ENCODE data around the gene RUNX1.
"Not testable (repeated sequence)": the region's sequence is repeated elsewhere in the genome, so short reads cannot be mapped to it uniquely, and the experiment has no call there.

RUNX1 gene

DNA sequence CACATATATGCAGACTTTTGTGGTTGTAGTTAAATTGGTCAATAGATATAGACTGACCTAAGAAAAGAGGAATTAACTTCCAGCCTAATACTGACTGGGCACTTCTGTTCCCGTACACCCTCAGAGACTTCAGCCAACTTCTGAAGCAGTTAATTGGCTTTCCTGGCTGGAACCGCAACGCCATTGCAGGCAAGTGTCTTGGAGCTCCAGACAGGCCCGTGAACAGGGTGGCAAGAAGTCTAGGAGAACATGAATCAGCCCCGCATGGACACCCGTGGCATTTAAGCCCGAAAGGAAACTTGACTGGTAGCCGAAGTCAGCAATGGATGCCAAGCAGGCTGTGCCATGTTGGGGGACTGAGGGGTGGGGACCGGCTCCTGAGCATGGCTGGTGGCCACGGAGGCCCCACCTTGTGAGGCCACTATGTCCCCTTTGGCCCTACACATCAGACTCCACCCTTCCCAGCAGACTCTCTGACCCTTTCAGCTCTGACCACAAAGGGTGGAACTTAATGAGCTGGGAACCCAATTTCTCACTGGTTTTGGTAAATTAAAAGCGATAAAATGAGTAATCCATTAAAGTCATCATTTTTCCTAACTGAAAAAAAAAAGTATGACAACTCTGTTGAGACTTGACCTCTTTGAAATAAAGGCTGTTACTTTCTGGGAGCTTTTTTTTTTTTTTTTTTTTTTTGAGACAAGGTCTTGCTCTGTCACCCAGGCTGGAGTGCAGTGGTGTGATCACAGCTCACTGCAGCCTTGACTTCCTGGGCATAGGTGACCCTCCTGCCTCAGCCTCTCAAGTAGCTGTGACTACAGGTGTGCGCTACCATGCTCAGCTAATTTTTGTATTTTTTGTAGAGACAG is 54.1 kb downstream of the RUNX1 start:
- in situ Hi-C loops (cut with MboI; ENCODE audit: low sequenced_read_pairs): no loop called here

GRCh38 chr21:34993521-34993921 is 55.6 kb downstream of the RUNX1 start:
- in situ Hi-C loops (cut with MboI; ENCODE audit: low sequenced_read_pairs): not testable (repeated sequence)

GRCh38 chr21:34992736-34993398 is 56.2 kb downstream of the RUNX1 start:
- in situ Hi-C loops (cut with MboI; ENCODE audit: low sequenced_read_pairs): no loop called here

DNA sequence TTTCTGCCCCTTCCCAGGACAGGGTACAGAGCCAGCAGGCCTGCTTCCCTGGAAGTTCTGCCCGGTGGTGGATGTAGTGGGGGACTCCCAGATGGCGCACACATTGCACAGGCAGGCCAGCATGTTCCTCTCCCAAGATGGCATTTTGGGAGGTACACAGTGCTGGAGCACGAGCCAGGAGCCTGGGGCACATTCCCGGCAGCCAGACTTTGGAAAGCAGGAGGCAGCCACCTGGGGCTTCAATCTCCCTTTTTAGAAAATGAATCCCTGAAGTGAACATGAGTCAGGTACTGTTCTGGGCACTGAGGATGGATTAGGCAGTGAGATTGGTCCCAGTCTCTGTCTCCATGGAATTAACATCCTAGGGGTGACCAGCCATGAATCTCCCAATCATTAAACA is 56.9 kb downstream of the RUNX1 start:
- in situ Hi-C loops (cut with MboI; ENCODE audit: low sequenced_read_pairs): no loop called here

DNA sequence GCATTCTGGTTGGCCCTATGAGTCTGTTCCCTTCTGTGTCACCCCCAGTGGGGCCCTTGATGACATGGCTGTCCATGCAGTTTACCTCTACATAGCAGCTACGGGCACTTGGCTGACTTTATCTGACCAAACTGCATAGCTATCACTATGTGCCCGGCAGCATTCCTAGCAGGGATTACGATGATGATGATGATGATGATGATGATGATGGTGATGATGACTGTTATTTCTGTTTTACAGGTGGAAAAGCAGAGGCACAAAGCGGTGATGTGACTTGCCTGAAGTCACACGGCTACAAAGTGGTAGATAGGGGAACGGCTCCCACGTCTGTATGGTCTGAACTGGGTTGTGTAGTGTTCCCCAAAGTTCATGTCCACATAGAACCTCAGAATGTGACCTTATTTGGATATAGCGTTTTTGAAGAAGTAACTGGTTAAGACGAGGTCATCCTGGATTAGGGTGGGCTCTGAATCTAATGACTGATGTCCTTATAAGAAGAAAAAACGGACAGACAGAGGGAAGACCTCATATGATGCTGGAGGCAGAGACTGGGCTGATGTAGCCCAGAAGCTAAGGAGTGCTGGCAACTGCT is 57.6 kb downstream of the RUNX1 start:
- in situ Hi-C loops (cut with MboI; ENCODE audit: low sequenced_read_pairs): no loop called here

DNA sequence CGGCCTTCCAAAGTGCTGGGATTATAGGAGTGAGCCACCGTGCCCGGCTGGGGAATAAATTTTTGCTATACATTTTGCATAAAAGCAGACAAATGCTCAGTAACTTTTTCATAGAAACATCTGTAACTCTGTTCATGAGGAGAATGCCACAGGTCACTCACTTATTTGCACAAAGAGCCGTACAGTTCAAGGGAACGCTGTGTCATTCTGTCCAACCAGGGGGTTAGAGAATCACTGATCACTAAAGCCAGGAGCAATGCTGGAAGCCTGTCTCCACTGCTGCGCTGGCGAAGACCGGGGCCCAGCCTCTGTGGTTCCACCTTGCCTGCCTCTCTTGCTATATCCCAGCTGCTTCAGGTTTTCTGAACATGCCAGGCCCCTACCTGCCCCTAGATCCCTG is 58.3 kb downstream of the RUNX1 start:
- in situ Hi-C loops (cut with MboI; ENCODE audit: low sequenced_read_pairs): no loop called here

GRCh38 chr21:34989337-34990151 is 59.6 kb downstream of the RUNX1 start:
- in situ Hi-C loops (cut with MboI; ENCODE audit: low sequenced_read_pairs): no loop called here

DNA sequence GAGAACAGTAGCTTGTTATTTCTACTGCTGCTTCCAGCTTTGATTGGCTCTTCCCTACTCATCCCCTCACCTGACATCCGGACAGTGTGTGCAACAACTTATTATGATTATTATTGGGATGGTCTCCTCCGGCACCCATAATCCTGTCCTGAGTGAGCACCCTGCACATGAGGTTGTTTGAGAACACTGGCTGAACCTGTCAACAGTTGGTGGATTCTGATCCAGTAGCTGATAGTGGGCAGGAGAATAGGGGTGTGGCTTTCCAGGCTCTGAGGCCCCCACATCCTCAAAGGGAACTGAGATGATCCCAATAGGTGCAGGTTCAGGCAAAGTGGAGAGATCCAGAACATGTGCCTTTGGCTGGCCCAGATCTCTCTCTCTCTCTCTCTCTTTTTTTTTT is 60.5 kb downstream of the RUNX1 start:
- in situ Hi-C loops (cut with MboI; ENCODE audit: low sequenced_read_pairs): no loop called here

- in situ Hi-C loops (cut with MboI; ENCODE audit: low sequenced_read_pairs): no loop called here
These were observed 61.0 kb downstream of the RUNX1 start for GRCh38 chr21:34988139-34988538.

- in situ Hi-C loops (cut with MboI; ENCODE audit: low sequenced_read_pairs): no loop called here
These were observed 61.5 kb downstream of the RUNX1 start for GRCh38 chr21:34987501-34988072.

DNA sequence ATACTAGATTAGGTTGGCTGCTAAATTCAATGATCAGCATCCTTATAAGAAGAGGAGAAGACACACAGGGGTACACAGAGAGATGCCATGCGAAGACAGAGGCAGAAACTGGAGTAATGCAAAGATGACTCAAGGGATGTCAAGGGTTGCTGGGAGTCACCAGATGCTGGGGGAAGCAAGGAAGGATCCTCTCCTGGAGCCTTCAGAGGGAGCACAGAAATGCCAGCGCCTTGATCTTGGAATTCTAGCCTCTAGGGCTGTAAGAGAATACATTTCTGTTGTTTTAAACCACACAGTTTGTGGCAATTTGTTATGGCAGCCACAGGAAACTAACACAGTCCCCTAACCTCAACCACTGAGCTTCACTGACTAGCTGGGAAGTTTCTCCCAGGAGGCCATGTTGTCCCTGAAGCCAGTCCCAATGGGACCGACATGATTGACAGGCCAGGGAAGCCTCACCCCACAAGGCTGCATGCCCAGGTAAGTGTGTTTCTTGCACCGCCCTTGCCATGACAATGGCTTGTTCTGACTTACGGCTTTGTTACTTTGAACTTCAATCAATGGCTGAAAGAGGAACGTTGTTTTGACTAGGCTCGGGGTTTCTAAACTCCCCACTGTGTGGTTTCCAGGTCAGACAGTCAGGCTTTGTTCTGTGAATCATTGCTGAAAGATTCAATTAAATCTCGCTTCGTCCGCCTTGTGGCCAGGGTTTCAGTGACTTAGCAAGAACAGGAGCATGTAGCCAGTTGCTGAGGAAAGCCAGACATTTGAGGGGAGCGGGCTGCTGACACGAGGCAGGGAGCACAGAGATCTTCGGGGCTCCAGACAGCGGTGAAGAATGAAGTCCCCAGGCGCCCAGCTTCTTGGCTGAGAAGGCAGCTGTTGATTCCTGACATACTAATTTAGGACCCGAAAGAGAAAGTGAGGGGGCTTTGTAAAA is 62.3 kb downstream of the RUNX1 start:
- in situ Hi-C loops (cut with MboI; ENCODE audit: low sequenced_read_pairs): no loop called here

- in situ Hi-C loops (cut with MboI; ENCODE audit: low sequenced_read_pairs): no loop called here
These were observed 64.6 kb downstream of the RUNX1 start for GRCh38 chr21:34984356-34985058.

DNA sequence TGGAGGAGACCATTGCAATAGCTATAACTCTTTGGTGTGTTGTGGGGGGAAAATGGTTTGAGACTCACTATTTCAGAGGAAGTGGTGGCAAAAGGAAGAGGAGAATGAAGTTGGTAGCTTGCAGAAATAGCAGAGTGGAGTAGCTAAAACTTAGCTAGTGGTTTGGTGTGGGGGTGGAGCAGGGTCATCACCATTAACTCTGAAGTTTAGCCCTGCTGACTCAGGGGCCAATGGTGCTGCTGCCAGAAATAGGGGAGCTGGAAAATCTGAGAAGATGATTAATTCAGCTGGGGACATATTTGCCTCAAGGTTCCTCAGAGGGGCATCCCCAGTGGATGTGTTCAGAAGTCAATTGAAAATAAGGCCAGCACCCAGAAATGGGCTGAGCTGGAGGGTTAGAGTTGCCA is 65.4 kb downstream of the RUNX1 start:
- in situ Hi-C loops (cut with MboI; ENCODE audit: low sequenced_read_pairs): no loop called here

DNA sequence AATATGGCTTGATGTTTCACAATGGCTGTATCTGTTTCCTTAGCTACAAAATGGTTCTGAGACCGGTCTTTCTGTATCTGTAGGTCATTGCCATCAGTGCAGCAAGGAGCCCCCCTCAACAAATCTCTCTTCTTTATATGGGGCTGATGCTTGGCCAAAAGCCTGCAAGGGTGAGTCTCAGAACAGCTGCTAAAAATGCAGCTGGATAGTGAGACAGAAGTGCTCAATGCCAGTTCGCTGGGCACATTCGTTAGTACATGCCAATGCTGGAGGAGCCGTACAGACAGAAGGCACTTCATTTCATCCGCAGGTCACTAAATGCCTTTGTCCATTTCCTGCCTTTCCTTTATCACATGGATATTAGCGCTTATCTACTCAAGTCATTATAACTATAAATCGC is 67.3 kb downstream of the RUNX1 start:
- in situ Hi-C loops (cut with MboI; ENCODE audit: low sequenced_read_pairs): no loop called here

GRCh38 chr21:34980423-34981115 is 68.5 kb downstream of the RUNX1 start:
- in situ Hi-C loops (cut with MboI; ENCODE audit: low sequenced_read_pairs): no loop called here

DNA sequence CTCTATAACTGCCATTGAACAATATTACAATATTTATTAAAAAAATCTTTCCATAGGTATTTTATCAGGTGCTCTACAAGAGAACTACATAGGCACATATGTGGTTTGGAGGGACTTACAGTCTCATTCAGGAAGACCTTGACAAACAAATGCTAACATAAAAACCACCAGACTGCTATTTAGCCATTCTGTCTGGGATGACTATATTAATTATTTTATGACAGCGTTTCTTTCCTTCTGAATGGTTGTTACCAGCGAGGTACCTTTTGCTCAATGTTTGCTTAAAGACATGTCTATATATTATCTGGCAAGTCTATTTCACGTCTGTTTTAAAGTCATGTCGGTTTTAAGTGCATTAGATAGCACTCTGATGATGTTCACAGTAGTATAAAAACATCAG is 69.7 kb downstream of the RUNX1 start:
- in situ Hi-C loops (cut with MboI; ENCODE audit: low sequenced_read_pairs): no loop called here

DNA sequence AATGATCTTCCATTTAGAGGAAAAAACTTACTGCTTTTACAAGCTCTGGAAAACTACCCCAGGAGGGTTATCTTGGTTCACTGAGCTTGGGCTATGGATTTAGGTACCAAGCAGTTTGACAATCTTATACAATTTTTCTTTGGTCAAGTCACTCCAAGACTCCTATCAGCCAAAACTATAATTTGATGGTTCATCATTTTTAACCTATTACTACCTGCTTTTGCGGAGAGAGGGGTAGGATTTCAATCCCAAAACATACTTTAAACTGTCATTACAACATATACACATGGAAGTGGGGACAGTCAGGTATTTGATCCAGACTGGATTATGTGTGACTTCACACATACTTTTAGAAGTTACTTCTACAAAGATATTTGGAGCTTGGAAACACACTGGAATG is 71.8 kb downstream of the RUNX1 start:
- in situ Hi-C loops (cut with MboI; ENCODE audit: low sequenced_read_pairs): no loop called here

DNA sequence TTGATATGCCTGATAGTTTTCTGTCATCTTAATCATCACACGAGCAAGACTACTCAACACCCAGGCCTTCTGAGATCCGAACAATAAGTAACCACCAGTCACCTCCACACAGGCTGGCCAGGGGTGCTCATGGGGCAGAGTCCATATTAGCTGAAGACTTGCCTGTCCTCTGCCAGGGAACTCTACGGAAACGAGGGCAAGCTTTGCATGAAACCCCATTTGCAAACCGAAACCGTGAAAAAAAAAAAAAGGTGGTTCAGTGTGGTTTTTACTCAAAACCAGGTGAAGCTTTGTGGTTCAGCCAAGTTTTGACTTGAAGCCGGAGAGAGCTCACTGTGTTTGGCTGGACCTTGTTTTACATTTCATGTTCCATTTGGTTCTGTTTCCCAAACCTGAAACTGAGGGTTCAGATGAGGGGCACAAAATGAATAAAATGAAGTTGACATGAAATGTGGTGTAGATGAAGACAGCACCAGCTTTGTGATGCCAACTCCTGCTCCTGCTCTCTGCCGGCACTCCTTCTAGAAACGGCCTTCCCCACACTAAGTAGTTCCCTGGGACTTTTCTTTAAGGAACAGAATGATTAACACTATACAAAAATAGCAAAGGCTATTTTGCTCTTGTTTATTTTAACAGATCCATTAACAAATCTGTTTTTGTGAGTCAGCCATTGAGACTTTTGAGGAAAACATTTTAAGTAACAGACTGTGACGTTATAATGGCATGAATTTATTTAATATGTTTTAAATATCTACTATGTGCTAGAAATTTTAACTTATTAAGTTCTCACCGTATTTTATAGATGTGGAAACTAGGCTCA is 74.7 kb downstream of the RUNX1 start:
- in situ Hi-C loops (cut with MboI; ENCODE audit: low sequenced_read_pairs): no loop called here
